HG03354 (cell line): ENCODE results near the gene PLLP.
"Not testable (repeated sequence)": the region's sequence is repeated elsewhere in the genome, so short reads cannot be mapped to it uniquely, and the experiment has no call there.

ENCODE experiments used
- ATAC-seq: cut with Tn5 transposase; IDR thresholded peaks from one replicate; pipeline ENCODE4 v1.9.1; 2021; ENCODE audit warnings: mild to moderate bottlenecking; ENCODE audit not compliant: unreplicated experiment, poor library complexity, severe bottlenecking

PLLP gene

DNA sequence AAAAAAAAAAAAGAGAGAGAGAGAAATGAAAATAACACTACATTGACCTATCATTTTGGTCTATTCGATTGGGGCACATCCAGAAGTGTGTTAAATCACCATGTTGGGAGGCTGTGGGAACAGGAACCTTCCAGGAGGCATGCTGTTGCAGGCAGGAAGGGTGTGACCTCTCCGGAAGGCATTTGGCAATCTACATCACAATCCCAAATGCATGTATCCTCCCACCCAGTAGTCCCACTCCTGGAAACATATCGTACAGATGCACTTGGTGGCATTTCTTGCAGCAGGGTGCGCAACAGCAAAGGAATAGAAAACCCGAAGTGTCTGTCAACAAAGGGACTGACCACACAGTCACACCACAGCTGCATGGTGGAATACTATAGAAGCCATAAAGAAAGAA, 7.9 kb downstream of the PLLP start:
- no peak for ATAC-seq

DNA sequence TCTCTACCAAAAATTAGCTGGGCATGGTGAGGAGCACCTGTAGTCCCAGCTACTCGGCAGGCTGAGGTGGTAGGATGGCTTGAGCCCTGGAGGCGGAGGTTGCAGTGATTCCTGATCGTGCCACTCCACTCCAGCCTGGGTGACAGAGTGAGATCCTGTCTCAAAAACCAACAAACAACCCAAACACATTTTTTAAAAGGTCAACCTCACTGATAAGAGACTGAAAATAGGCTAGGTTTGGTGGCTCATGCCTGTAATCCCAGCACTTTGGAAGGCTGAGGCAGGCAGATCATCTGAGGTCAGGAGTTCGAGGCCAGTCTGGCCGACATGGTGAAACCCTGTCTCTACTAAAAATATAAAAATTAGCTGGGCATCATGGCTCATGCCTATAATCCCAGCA, 8.5 kb downstream of the PLLP start:
- ATAC-seq, result not testable (repeated sequence)

DNA sequence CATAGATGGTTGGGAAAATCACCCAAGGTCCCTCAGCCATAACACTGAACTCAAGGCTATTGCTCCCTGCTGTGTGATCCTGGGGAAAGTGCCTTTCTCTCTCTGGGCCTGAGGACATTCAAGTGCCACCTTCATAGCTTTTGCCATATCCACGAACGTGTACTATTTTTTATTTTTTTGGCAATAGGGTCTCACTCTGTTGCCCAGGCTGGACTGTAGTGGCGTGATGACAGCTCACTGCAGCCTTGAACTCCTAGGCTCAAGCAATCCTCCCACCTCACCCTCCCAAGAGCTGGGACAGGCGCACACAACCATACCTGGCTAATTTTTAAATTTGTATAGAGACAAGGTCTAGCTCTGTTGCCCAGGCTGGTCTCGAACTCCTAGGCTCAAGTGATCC, 10.6 kb downstream of the PLLP start:
- no peak for ATAC-seq

DNA sequence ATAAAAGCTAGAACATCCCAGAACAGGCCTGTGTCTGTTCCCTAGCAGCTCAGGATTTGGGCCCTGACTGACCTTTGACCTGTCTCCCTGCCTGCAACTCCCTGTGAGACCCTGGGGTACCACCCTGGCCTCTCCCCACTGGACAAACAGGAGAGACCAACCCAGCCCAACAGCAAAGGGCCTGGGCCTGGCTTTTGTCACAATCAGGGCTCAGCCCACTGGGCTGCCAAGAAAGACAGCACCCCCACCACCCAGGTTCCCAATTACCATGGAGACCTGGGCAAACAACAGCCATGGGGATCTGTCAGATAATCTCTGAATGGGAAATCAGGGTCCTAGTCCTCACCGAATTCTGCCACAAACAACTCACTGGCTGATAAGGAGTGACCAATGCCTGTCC, 11.1 kb downstream of the PLLP start:
- no peak for ATAC-seq

DNA sequence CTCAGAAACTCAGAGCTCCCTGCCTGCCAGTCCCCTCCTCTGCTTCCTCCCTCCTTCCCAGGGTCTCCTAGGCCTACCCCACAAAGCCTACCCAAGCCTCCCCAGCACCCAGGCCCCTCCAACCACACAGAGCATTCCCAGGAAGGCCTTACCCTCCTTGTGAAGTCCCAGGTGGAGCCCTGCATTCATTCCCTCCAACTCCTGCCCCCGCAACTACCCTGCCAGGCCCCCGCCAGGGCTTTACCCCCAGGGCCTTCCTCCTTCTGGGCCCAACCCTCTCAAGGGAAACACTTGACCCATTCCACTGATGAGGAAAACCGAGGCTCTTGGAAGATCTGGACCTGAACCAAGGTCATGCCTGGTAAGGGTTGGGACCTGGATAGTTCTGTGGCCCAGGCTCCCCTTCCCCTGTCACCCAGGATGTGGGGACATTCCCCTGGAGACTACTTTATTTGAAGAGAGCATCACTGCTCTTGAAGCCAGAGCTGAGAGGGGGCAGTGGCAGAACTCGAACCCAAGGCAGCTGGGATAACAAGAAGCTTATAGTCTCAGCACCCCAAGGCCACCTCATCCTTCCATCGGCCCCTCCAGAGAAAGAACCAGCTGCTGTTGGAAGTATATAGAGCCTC, 12.5 kb downstream of the PLLP start:
- no peak for ATAC-seq

DNA sequence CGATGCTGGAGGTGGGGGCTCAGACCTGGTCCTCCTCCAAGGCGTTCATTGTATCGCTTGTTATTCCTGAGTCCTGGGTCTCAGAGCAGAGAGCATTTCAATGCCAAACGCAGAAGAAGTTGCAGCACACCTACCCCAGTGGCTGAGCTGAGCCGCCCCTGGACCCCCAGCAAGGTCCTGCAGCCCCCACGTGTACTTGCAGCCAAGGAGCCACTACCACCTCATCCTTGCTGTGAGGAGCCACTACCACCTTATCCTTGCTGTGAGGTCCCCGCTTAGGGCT, 13.5 kb downstream of the PLLP start:
- ATAC-seq, result no peak

DNA sequence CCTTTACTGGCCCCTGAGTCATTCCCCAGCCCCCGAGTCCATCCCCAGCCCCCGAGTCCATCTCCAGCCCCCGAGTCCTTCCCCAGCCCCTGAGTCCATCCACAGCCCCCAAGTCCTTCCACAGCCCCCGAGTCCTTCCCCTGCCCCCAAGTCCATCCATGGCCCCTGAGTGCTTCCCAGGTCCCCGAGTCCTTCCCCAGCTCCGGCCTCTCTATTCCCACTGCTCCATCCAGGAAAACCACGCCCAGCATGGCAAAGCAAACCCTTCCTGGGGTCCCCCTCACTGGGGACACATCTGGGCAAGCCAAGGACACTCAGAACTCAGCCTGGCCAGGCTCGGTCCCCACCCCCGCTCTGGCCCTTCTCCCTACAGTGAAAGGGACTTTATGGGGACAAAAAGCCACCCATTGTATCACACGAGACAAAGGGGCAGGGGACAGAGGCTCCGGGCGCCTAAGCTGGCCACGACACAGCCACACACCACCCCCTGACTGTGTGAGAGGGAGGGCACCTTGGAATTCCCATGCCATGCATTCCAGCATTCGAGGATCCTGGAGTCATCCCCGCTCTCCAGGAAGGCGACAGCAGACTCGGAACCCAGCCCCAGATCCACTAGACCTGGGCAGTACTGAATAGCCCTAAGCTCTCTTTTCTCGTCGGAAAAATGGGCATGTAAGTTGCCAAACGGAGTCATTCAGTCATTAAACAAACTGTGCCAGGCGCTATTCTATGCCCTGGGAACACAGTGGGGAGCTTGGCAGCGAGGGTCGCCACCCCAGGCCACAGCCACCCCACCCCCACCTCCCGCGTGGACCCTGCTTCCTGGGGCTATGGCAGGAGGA, 14.0 kb downstream of the PLLP start:
- no peak for ATAC-seq

DNA sequence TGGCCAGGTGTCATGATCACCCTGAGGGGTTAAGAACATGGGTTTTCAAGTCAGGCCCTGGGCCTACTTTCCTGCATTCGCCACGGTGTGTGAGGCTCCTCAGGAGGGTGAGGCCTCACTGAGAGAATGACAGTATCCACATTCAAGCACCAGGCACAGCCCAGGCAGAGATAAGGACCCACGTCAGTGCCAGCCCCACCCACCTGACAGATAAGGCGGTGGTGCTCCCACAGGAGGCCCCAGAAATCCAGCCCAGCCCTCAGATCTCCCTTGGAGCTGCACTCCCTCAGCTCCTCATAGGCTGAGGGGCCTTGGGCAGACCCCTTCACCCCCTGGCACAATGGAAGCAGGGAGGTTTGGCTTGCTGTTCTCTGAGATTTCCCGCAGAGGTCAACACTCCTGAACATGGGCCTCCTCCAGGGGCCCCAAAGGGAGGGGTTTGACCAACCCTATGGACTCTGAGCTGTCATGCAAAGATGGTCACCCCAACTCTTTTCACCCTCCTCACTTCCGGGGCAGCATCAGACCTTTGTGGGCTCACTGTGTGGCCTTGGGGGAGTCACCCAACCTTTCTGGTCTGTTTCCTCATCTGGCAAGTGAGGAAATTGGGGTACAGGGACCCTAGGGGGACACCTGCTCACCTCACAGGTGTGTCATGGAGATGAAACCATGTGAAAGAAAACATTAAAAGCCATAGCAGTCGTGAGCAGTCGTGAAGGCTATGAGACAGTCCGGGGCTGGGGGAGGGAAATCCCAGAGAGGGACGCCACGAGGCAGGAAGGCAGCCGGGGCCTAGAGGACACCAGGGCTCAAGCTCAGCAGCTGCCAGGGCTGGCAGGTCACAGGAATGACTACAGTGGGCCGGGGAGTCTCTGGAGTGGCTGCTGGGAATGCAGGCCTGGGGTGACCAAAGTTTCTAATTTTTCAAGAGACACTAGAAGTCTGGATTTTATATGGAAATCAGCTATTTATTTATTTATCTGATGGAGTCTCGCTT, 15.4 kb downstream of the PLLP start:
- no peak for ATAC-seq

DNA sequence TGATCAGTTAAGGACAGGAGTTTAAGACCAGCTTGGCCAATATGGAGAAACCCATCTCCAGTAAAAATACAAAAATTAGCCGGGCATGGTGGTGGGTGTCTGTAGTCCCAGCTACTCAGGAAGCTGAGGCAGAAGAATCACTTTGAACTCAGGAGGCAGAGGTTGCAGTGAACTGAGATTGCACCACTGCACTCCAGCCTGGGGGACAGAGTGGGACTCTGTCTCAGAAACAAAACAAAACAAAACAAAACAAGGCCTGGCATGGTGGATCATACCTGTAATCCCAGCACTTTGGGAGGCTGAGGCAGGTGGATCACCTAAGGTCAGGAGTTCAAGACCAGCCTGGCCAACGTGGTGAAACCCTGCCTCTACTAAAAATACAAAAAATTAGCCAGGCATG, 17.1 kb downstream of the PLLP start:
- not testable (repeated sequence) for ATAC-seq

DNA sequence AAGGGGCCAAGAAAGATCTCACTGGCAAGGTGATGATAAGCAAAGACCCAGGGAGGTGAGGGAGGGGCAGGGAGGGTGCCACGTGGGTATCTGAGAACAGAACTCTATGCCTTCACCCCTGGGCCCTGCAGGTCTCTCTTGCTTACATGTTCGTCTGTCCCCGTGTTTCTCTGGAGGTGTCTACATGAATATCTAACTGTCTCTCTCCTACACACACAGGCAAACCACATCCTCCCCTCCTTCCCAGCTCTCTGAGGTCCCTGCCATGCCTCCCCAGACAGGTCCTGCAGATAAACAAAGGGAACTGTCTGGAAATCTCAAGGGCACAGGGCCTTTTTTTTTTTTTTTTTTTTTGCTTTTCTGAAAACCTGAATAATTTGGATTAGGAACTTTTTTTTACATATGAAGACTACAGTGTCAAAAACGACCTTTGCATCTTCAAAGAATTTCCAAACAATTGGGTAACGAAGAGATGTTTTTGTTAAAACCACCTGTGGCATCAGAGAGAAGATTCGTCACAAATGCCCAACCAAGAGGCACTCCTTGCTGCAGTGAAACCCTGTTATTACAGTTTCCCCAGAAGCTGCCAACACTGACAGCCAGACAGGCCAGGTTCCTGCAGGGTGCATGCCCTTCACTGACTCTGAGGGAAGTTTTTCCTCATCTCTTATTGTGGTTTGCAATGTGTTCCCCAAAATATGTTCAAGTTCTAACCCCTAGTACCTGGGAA, 17.8 kb downstream of the PLLP start:
- no peak for ATAC-seq

DNA sequence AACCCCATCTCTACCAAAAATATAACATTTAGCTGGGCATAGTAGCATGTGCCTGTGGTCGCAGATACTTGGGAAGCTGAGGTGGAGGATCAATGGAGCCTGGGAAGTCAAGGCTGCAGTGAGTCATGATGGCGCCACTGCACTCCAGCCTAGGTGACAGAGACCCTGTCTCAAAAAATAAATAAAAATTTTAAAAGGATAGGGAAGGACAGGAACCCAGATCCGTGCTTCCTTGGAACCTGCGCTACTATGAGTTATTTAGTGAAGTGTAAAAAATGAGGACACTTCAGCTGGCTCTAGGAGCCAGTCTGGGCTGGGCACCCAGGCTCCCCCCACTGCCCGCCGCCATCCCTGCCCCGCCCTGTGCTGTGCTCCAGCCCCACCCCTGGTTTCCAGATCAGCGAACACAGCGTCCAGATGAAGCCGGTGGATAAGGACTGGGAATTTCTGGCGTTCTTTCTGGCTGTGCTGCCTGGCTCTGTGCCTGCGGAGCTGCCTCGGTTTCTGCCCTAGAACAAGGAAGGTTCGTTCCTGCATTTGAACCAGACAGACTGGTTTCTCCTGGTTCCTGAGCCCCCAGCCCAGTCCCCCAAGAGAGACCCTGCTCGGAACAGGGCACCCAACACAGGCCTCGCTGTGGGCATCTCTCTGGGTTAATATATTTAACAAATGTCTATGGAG, 18.5 kb downstream of the PLLP start:
- no peak for ATAC-seq

DNA sequence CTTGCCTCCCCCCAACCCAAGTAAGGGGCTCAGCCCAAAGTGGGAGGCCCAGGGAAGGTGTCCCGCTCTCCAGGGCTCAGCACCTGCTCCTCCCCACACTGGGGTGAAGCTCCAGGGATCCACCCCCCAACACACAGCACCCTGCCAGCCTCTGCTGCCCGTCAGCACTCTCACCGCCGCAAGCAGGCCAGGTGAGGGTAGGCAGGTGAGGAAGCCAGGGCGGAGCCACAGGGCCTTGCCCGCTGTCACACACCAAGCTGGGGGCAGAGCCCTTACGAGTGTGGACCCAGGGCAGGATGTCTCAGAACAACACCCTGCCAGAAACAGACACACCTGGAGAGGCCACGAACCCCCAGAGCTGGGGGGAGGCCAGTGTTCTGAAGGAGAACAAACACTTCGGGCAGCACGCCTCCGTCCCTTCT, 19.5 kb downstream of the PLLP start:
- ATAC-seq, result no peak

DNA sequence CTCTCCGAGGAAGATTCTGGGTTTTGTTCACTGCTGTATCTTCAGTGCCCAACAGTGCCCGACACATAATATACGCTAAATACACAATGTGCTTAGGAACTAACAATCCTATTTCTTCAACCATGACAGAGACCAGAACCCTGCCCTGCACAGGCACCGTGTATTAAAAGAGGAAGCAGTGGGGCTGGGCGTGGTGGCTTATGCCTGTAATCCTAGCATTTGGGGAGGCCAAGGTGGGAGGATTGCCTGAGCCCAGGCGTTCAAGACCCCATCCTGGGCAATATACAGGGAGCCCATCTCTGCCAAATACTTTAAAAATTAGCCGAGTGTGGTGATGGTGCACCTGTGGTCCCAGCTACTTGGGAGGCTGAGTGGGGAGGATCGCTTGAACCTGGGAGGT, 20.1 kb downstream of the PLLP start:
- no peak for ATAC-seq

DNA sequence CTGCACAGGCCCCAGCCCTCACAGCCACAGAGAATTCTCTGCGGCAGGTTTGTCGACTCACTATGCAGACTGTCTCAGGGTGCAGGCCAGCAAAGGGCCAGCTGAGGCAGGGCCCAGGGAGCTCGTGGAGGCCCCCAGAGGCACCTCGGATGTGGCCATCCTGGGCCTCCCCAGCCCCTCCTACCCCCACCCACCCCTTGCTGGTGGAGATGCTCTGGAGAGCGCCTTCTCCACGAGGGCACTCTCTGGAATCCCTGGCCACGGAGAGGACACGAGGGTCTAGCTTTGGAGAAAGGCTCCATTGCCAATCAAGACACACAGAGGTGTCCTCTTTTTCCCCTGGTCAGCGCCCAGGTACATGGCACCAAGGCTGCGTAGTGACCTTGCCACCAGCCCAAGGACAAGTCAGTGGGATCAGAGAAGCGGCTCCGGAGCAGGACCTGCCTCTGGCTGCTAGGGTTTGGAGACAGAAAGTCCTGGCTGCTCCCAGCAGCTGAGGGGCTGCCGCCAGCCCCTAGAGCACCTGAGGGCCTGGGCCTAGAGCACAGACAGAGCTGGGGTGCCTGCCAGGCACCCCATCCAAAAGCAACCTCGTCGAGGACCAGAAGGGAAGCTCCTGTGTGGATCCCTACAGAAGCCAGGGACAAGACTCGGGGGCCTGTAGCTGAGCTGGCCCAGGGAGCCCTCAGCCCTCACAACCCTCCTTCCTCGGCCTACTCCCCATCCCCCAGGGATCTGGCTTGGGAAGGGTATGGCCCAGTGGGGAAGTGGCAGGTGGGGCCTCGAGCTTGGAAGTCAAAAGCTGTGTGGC, 20.7 kb downstream of the PLLP start:
- no peak for ATAC-seq

DNA sequence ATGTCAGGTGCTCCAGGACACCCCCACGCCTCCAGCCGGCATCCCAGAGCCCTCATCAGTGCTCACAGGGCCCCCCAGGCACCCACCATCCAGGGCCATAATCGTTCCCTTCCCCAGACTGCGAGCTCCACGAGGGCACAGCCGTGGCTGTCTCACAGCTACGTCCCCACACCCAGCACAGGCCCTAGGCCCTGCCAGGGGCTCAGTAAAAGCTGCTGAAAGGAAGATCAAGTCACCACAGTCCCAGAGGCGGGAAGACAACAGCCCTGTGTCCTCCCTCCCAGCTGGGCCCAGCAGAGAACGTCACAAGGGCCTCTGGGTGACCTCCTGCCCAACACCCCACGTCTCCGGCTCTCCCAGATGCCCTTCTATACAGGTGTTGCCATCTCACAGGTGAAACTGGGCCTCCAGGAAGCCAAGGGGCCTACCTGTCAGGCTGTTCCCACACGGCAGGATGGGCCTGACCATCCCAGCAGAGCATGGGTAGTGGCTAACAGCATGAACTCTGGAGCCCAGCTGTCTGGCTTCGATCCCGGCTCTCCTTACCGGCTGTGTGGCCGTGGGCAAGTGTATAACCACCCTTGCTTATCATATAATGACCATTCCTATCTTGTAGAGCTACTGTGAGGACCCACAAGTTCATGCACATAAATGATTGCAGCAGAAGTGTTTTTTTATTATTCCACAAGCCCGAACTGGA, 21.5 kb downstream of the PLLP start:
- ATAC-seq, result no peak

DNA sequence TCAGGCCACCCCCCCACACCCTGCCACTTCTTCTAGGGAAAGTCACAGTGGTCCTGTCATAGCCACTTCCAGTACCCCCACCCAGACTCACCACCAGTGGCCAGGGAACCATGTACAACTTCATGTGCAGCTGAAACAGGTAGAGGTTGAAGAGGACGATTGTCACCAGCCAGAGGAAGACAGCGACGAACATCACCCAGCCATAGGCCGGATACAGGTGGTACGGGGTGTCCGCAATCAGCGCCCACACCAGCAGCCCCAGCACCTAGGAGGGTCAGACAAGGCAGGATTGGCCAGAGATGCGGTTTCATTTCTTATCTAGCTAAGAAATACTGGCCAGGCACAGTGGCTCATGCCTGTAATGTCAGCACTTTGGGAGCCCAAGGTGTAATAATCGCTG, 22.7 kb downstream of the PLLP start:
- no peak for ATAC-seq

DNA sequence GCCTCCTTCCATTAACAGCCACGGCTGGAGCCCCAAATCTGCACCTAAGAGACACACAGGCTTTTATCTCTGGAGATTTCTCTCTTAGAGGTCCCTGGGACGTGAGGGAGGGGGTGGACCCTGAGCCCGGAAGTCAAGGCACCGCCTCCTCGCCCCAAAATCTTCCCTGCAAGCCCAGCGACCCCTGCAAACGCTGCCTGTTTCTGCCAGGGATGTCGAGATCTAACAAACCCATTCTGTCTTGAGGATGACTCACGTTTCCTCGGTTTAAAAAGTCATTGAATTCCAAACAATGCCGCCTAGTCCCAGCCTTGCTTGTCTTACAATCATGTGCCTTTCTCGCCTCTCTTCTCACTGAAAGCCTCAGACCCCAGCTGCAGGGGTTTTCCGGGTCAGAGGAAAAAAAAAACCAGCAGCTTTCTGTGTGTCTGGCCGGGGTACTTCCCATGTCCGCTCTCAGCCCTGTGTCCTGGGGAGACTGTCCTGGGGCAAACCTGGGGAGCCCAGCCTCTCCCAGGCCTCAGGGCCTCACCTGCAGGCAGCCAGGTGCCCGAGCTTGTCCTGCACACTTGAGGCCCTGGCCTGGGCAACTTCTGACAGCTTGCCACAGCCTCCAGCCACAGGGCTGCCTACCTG, 24.1 kb downstream of the PLLP start:
- peak; percentile 75 for ATAC-seq
